Measurements from ENCODE around the gene NDST3. TPM values are rescaled to one million over a fixed set of nuclear protein-coding genes. Genes with fewer than 3 reads are reported as not detected.

NDST3 gene
- total RNA-seq, 2 experiments from 2014 or later: not detected

DNA sequence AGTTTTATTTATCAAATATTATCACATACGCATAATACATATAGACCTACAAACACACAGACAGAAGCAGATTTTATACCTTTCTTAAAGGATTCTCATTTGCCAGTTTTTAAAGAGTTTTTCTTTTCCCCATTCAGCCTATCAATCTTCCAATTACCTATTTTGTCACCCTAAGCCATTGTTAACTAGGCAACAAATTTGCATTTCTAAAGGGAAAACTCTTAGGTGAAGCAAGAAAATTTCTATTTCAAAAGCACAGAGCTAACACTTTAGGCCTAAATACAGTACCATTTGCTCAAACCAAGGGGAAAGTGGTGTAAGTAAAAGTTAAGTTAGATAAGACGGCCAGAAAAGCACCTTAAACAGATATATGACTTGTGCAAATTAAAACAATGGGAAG, 156.6 kb downstream of the NDST3 start:
- Mint-ChIP-seq H3K4me1 (no peaks in the 10 kb centered on the region), H3K9me3 (peaks cover 2% of the 10 kb centered on the region), H3K27me3 (no peaks in the 10 kb centered on the region), H3K4me3 (no peak overlapping the region), H3K36me3 (no peaks in the 10 kb centered on the region), H3K27ac (no peak overlapping the region)
- no peak for DNase-seq

DNA sequence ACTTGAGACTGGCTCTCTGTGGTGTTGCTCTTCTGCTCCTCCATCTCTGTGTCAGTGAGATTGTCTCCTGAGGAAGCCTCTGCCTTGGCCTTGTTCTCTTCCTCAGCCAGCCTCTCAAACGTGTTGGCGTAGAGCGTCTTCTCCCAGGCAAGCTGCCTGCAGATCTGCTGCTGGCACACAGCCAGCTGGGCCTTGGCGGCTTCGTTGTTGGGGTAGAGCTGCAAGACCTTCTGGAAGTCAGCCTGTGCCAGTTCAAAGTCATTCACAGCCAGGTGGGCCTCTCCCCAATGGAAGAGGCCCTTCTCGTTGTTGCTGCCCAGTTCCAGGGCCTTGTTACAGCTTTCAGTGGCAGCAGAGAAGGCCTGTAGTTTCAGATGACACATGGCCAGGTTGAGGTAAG, 159.1 kb downstream of the NDST3 start:
- H3K36me3 Mint-ChIP-seq: no peaks in the 10 kb centered on the region
- H3K4me1 Mint-ChIP-seq: no peaks in the 10 kb centered on the region
- H3K27ac Mint-ChIP-seq: no peak overlapping the region
- no peak for DNase-seq
- H3K27me3 Mint-ChIP-seq: no peaks in the 10 kb centered on the region
- H3K4me3 Mint-ChIP-seq: no peak overlapping the region
- H3K9me3 Mint-ChIP-seq: peaks cover 5% of the 10 kb centered on the region

- no peaks in the 10 kb centered on the region for H3K27me3 Mint-ChIP-seq
- H3K9me3 Mint-ChIP-seq: peaks cover 3% of the 10 kb centered on the region
- no peaks in the 10 kb centered on the region for H3K36me3 Mint-ChIP-seq
- no peaks in the 10 kb centered on the region for H3K4me1 Mint-ChIP-seq
- no peak for DNase-seq
- no peak overlapping the region for H3K4me3 Mint-ChIP-seq
- no peak overlapping the region for H3K27ac Mint-ChIP-seq
Measured at GRCh38 chr4:118206627-118207026, 172.3 kb downstream of the NDST3 start.

DNA sequence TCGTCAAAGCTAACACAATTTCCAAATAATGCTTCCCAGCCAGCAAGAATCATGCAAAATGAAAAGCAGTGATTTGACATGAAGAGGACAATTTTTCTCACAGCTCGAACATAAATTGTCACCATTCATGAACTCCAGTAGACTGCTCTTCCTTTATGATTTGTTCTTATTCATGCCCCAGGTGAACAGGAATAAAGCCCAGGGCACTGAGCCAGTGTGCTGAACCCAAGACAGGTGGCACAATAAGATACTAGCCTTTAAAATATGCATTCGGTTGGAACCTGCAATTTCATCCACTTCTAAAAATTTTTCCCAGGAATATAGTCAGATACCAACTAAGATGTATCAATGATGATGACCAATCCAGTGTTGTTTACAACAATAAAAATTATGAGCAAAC, 178.8 kb downstream of the NDST3 start:
- no peak for DNase-seq
- Mint-ChIP-seq H3K4me1 (no peaks in the 10 kb centered on the region), H3K27me3 (no peaks in the 10 kb centered on the region), H3K36me3 (no peaks in the 10 kb centered on the region), H3K27ac (no peak overlapping the region), H3K4me3 (no peak overlapping the region), H3K9me3 (no peaks in the 10 kb centered on the region)

DNA sequence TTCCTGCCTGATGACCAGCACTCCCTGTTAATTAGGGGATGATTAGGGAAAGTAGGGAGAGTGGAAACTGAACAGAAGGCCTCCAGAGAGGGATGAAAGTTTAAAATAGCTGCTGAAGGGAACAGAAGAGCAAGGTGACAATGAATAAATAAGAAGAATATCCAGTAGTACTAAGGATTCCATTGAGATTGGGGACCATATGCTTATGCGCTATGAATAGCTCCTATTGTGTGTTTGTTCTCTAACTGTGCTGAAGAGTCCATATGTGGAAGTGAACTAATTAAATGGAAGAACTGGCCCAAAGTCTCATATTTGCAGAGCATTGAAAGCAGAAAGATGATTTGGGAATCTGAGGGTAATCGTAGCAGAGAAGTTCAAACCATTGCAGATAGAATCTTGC, 181.5 kb downstream of the NDST3 start:
- no peak overlapping the region for H3K27ac Mint-ChIP-seq
- H3K4me1 Mint-ChIP-seq: no peaks in the 10 kb centered on the region
- H3K27me3 Mint-ChIP-seq: no peaks in the 10 kb centered on the region
- no peaks in the 10 kb centered on the region for H3K36me3 Mint-ChIP-seq
- no peak overlapping the region for H3K4me3 Mint-ChIP-seq
- H3K9me3 Mint-ChIP-seq: no peaks in the 10 kb centered on the region
- no peak for DNase-seq

DNA sequence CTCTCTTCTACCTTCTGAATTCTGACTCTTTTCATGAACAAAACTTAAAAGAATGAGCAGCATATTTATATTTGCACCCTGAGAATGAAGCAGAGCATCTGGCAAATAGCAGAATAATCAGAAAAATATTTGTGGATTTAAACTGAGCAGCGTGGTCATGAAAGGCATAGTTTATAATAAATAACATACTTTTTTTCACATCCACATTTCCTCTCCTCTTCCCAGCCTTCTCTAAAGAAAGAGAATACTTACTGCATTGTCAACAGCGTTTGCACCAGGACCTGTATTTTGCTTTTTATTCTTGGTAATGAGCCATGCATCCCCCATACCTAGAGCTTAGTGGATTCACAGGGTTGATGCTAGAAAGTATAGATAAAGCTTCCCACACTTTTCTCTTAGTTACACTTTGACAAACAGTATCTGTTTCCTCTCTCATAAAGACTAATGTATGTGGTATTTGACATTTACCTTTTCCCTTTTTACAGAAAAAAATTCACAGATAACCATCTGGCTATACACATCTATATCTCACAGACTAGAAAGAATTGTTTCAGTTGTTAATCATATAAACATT, 187.0 kb downstream of the NDST3 start:
- Mint-ChIP-seq H3K9me3 (no peaks in the 10 kb centered on the region), H3K27ac (no peak overlapping the region), H3K36me3 (no peaks in the 10 kb centered on the region), H3K27me3 (peaks cover 6% of the 10 kb centered on the region), H3K4me1 (no peaks in the 10 kb centered on the region), H3K4me3 (no peak overlapping the region)
- no peak for DNase-seq

DNA sequence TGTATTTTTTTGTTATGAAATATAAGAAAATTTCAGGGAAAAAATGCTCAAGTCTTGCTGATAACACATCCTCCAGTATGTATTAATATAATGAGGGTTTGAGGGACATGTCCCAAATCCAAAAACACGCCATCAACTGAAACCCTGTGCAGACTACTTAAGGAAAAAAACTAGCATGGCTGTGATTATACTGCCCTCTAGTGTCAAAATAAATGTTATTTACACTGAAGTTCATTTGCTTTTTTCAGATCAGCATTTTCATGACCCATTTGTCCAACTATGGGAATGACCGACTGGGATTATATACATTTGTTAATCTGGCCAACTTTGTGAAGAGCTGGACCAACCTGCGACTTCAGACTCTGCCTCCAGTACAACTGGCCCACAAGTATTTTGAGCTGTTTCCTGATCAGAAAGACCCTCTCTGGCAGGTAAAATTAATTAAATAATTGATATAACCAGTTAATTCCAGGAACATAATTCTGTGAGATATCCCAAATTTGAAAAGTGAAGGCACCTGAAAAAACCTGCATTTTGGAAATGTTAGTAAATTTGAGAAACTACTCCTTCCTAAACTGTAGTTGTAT, 190.1 kb downstream of the NDST3 start:
- no peaks in the 10 kb centered on the region for H3K4me1 Mint-ChIP-seq
- no peak overlapping the region for H3K4me3 Mint-ChIP-seq
- no peaks in the 10 kb centered on the region for H3K36me3 Mint-ChIP-seq
- H3K27ac Mint-ChIP-seq: no peak overlapping the region
- no peak for DNase-seq
- H3K27me3 Mint-ChIP-seq: peaks cover 6% of the 10 kb centered on the region
- no peaks in the 10 kb centered on the region for H3K9me3 Mint-ChIP-seq

GRCh38 chr4:118225511-118225910, 191.2 kb downstream of the NDST3 start:
- Mint-ChIP-seq H3K27me3 (peaks cover 6% of the 10 kb centered on the region), H3K9me3 (no peaks in the 10 kb centered on the region), H3K36me3 (no peaks in the 10 kb centered on the region), H3K4me1 (no peaks in the 10 kb centered on the region), H3K27ac (no peak overlapping the region), H3K4me3 (no peak overlapping the region)
- DNase-seq: no peak

DNA sequence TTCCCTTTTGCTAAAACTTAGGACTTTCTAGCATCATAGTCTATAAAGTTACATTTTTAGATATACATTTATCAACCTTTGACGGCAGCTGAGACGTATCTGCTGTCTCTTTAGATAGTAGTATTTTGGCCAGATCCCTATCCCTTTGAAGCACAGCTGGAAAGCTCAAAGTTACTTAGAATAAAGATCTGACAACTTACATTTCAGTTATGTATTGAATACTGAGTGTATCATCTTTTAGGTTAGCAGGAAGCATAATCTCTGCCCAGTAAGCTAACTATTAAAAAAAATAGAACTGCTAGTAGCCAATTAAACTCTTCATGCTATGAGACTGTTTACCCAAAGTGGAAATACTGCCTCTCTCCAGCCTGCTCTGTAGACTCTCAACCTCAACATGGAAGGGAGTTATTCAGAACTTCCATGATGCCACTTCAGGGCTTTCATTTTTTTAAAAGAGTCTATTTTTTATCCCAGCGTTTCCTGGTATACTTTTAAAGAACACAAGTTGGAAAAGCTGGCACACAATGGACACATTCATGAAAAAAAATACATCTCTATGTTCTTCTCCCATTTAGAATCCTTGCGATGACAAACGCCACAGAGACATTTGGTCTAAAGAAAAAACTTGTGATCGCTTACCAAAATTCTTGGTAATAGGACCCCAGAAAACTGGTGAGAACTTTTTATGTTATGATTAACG, 192.2 kb downstream of the NDST3 start:
- Mint-ChIP-seq H3K9me3 (no peaks in the 10 kb centered on the region), H3K4me1 (no peaks in the 10 kb centered on the region), H3K27ac (no peak overlapping the region), H3K27me3 (peaks cover 6% of the 10 kb centered on the region), H3K4me3 (no peak overlapping the region), H3K36me3 (no peaks in the 10 kb centered on the region)
- no peak for DNase-seq

DNA sequence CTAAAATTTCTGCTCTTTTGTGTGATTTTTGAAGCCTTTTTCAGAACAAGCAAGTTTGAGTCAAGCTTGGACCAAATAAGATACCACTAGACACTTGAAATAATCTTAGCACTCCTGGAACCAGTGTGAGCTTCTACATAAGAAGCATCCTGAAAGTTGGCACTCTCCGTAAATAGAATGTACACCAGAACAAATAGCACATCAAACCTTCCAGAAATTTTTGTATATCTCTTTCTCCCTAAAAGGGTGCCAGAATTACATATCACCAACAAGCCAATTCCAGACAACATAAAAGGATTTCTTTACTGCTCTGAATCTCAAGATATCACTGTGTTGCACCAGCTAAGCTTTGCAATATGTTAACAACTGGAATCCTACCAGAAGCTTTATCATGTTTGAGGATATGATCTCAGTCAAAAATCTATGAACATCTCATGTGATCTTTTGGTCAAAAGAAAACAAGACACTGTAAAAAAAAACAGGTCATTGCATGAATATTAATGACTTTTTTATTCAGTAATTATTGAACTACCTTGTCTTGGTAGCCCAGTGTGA, 201.4 kb downstream of the NDST3 start:
- no peaks in the 10 kb centered on the region for H3K4me1 Mint-ChIP-seq
- H3K27ac Mint-ChIP-seq: no peak overlapping the region
- H3K9me3 Mint-ChIP-seq: no peaks in the 10 kb centered on the region
- H3K36me3 Mint-ChIP-seq: no peaks in the 10 kb centered on the region
- no peak for DNase-seq
- no peak overlapping the region for H3K4me3 Mint-ChIP-seq
- H3K27me3 Mint-ChIP-seq: no peaks in the 10 kb centered on the region

GRCh38 chr4:118237531-118237930, 203.2 kb downstream of the NDST3 start:
- no peaks in the 10 kb centered on the region for H3K4me1 Mint-ChIP-seq
- H3K27ac Mint-ChIP-seq: no peak overlapping the region

DNA sequence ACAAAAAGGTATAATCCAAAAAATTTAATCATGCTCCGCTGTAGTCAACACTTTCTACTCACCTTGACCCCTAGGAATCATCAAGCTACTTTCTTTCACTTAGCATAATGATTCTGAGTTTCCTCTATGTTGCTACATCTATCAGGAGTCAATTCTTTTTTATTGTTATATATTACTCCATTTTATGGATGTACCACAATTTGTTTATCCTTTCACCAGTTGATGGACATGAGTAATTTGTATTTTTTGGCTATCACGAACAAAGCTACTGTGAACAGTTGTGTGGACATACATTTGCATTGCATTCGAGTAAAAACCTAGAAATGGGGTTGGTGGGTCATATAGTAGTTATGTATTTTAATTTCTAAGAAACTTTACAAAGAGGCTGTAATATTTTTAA, 215.6 kb downstream of the NDST3 start:
- DNase-seq: no peak
- no peaks in the 10 kb centered on the region for H3K9me3 Mint-ChIP-seq
- H3K27ac Mint-ChIP-seq: no peak overlapping the region
- no peaks in the 10 kb centered on the region for H3K4me1 Mint-ChIP-seq
- H3K4me3 Mint-ChIP-seq: no peak overlapping the region
- H3K27me3 Mint-ChIP-seq: no peaks in the 10 kb centered on the region
- no peaks in the 10 kb centered on the region for H3K36me3 Mint-ChIP-seq

More at GRCh38 chr4:118237531-118237930, 203.2 kb downstream of the NDST3 start:
- DNase-seq: no peak
- Mint-ChIP-seq H3K4me3 (no peak overlapping the region), H3K27me3 (no peaks in the 10 kb centered on the region), H3K36me3 (no peaks in the 10 kb centered on the region), H3K9me3 (no peaks in the 10 kb centered on the region)

GRCh38 chr4:118254368-118254767, 220.1 kb downstream of the NDST3 start:
- H3K27ac Mint-ChIP-seq: no peak overlapping the region
- no peak overlapping the region for H3K4me3 Mint-ChIP-seq
- no peaks in the 10 kb centered on the region for H3K9me3 Mint-ChIP-seq
- H3K4me1 Mint-ChIP-seq: no peaks in the 10 kb centered on the region
- H3K27me3 Mint-ChIP-seq: no peaks in the 10 kb centered on the region
- no peak for DNase-seq
- no peaks in the 10 kb centered on the region for H3K36me3 Mint-ChIP-seq

- no peak overlapping the region for H3K27ac Mint-ChIP-seq
- no peak overlapping the region for H3K4me3 Mint-ChIP-seq
- no peak for DNase-seq
- H3K27me3 Mint-ChIP-seq: no peaks in the 10 kb centered on the region
- H3K9me3 Mint-ChIP-seq: no peaks in the 10 kb centered on the region
- H3K36me3 Mint-ChIP-seq: no peaks in the 10 kb centered on the region
- H3K4me1 Mint-ChIP-seq: no peaks in the 10 kb centered on the region
Measured at GRCh38 chr4:118259111-118259510, 224.8 kb downstream of the NDST3 start.

DNA sequence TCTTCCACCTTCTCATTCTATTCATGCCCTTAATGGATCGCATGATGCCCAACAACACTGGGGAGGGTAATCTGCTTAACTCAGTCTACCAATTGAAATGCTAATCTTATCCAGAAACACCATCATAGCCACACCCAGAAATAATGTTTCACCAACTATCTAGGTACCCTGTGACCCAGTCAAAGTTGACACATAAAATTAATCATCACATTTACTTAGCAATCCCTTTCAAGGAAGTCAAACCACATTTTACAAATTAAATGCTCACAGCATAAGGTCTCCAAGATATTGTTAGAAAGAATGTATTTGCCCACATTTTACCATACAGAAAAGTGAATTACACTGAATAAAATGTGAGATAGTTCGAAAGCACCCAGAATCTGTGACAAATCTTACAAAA, 226.0 kb downstream of the NDST3 start:
- H3K27me3 Mint-ChIP-seq: peaks cover 7% of the 10 kb centered on the region
- no peaks in the 10 kb centered on the region for H3K4me1 Mint-ChIP-seq
- H3K36me3 Mint-ChIP-seq: peaks cover 2% of the 10 kb centered on the region
- no peak for DNase-seq
- no peaks in the 10 kb centered on the region for H3K9me3 Mint-ChIP-seq
- H3K4me3 Mint-ChIP-seq: no peak overlapping the region
- H3K27ac Mint-ChIP-seq: no peak overlapping the region

DNA sequence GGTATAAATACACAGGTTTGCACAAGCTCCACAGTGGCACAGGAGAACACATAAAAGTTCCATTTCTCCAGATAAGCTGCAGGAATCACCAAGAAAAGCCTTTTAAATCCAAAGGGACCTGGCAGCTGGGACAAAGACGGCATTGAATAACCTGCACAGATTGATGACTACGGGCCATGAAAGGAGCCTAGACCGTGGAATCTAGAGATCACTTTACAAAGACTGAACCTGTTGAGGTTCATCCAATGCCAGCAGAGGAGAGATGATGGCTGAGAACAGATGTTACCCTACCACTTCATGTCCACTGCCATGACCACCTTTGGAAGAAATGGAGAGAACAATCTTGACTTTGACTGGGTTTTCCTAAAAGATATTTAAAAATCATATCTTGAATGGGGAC, 229.8 kb downstream of the NDST3 start:
- Mint-ChIP-seq H3K27ac (no peak overlapping the region), H3K36me3 (peaks cover 2% of the 10 kb centered on the region), H3K9me3 (no peaks in the 10 kb centered on the region), H3K4me3 (no peak overlapping the region), H3K27me3 (peaks cover 7% of the 10 kb centered on the region), H3K4me1 (no peaks in the 10 kb centered on the region)
- no peak for DNase-seq

All from activated naive CD8-positive, alpha-beta T cell treated with anti-CD3 and anti-CD28 coated beads for 36 hours (primary cell).